ENCODE measurements around the gene FAM89B.
A peak's percentile ranks its signal among the peaks of the same experiment; 100 is the strongest.

The FAM89B gene

DNA sequence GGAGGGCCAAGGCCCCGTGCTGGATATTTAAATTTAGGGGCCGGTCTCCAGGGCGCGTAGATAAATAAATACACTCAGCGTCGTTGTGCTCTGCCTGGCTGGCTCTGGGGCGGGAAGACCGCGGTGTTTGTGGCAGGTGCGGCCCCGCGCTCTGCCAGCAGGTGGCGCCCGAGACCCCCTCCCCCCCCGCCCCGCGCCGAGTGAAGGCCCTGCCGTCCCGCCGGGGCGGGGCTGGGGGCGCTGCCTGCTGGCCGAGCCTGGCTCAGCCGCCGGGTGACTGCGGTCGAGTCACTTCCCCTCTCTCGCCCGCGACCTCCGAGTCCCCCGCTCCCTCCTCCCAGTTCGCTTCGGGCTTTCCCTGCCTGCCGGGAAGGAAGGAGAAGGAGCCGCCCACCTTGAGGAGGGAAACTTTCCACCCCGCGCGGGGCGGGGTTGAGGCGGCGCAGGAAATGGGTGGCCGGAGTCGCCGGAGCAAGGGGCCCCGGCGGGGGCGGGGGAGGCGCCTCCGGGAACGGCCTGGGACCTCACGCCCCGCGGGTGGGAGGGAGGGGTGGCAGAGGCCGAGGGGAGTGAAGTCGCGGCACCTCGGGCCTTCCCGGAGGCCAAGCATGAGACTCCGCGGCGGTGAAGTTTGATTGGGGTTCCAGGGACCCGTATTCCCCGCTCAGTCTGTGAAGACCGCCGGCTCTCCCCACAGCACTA, 1.9 kb downstream of the FAM89B start:
- peak in 12 of 14 donors; percentile 47 to 87 (median 64) for DNase-seq

DNA sequence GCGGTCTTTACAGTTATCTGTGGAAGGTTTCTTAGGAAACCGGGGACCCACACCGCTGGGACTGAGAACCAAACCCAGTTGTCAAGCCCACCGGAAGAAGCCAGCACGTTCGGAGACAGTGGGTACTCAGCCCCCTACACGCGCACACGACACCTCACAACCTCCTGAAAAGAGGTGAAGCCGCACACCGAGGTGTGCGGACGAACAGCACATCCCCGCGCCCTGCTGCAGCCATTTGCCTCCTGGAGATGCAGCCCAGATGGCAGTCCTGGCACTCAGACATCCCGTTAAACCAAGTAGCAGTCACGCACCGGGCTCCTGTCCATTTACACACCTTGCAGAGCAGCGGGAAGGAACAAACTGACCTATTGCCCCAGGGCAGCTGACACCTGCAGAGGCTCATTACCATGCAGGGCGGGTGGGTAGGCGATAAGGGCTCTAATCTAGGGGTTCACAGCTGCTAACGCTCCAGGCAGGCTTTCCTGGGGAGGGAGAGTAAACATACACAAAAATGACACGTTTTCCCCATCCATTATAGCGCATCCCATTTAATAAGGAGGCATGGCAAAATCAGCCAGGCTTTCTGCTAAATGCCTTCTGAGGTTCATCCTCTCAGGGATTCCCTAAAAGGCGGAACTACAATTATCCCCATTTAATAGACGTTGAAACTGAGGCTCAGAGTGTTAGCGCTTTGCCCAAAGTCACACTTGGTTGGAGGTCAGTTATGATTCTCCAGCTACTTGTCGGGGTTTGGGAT, 2.7 kb downstream of the FAM89B start:
- DNase-seq: peak in 2 of 14 donors; percentile 23 to 82

DNA sequence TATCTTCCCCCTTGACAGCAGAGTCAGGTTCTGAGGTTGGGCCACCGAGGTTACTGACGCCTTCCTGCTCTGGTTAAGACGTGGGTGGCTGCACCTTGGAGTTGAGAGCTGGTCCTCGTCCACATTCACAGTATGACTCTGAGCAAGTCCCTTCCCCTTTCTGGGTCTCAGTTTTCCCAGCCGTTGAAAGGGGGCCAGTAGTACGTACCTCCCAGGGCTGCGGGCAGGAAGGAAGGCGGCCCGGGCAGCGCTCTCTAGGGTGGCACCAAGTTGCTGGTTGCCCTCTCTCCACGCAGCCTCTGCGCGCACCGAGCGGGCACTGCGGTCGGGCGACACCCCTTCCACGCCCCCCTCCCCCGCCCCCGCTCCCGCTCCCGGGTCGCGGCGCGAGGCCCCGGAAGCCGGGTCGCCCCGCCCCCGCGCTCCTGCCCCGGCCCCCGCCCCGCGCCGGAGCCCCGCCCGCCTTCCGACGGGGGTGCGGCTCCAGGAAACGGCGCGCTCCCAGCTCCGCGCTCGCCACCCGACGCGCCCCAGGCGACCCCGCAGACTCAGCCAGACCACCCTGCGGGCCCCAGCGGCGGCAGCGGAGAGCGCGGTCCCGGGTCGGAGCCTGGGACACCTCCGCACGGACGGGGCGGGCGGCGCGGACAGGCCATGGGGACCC, 3.4 kb downstream of the FAM89B start, which contains the start of gene EHBP1L1:
Gene EHBP1L1 (plus strand): TSS at position 486 of the 664 bp plus-strand sequence. CDS start 250 bp downstream, outside the sequence.
- DNase-seq: peak in 3 of 14 donors; percentile 15 to 41 (median 40)

DNA sequence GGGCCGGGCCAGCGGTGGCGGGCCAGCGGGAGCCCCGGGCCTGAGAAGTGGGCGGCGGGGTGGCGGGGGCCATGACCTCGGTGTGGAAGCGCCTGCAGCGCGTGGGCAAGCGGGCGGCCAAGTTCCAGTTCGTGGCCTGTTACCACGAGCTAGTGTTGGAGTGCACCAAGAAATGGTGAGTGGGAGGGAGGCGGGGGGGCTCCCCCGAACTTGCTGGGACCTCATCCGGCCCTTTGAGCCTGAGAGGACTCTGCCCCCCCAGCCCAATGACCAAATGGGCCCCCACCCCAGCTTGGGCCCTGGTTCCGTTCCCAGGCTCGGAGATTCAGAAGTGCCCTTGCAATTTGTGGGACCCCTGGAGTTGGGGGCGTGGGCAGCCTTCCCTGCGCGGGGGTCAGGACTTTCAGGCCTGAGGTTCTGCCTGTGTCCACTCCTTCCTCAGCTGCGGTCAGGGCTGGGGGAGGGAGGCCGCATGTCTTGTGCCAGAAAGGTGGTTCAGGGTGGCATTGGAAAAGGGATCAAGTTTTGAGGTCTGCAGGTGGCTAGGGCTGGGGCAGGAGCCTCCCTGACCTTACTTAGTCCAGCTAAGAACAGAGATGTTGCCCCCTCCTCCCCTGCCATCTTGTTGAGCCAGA, 4.0 kb downstream of the FAM89B start:
- no peak for DNase-seq

DNA sequence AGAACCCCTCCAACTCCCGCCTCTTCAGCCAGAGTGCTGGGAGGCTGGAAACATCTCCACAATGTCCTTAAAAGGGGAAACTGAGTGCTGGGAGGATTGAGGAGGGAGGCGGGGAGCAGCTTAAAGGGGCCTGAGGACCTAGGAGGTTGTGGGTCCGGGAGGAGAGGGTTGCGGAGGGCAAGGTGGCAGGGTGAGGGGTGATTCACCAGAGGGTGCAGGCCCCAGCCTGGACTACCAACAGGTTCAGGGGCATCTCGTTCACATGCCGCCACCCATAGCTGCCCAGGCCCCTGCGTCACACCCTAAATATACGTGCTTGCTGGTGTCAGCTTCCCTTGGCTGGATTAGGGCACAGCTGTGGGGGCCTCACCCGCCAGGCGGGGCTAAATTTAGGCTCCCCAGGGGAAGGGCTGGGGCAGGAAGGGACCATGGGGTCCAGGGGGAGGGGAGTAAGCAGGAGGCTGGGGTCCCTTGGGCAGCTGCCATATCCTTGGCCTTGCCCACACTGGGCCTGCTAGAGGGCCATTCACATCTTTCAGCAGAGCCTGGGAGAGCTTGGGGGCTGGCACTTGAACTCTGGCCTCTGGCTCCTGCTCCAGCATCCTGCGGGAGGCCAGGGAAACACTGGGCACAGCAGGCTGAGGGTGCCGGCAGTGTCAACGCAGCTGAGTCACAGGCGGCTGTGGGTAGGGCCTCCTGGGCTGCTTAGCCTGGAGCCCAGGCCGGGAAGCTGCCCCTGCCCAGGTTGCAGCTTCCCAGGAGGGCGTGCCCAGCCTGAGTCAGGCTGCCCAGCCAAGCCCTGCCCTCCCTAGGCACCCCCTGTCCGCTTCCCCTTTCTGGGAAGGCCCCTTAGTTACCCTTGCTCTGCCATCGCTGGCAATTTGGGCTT, 4.8 kb downstream of the FAM89B start:
- peak in 6 of 14 donors; percentile 18 to 69 (median 34) for DNase-seq

DNA sequence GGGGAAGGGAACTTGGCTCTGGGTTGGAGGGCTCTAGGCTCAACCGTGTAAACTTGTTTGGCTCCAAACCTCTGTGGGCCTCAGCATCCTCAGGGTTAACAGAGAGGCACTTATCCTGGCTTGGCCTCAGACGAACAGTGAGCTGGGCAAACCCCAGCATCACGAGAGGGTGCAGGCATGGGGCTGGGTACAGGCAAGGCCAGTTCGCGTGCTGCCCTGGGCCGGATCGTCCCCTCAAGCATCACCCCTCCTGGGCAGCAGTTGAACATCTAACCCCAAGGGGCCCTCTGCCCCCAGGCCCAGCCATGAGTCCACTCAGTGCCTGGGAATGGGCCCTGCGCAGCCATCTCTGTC, 5.4 kb downstream of the FAM89B start:
- peak in 1 of 14 donors; percentile 69 for DNase-seq

DNA sequence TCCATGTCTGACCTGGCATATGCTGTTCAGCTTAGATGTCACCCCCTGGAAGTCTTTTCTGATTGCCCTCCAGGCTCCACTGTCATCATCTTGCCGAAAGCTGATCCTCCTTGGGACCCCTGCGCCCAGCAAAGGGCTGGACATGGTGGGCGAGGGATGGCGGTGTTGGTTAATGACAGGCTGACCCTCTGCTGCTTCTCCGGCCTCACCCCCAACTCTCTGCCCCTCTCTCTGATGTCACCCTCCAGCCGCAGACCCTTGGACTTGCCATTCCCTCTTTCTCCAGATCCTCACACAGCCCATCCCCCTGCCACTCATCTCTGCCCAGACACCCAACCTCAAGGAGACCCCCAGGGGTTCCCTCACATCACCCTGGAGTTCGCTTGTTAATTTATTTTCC, 5.8 kb downstream of the FAM89B start:
- DNase-seq: no peak

DNA sequence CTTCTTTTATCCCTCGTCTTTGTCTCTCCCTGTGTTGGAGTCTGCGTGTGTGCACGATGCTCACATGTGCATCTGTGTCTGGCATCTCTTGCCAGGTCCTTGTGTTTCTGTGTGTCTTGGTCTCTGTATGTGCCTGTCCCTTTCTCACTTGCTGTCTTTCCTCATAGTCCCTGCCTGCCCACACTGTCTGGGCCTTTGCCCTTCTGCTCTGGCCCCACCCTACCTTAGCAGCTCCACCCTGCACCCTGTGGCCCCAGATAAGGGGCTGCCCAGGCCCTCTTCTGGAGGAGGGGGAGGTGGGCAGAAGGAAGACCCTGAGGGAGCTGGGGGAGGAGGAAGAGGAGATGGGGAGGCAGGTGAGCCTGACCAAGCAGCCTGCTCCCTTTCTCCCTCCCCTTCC, 6.3 kb downstream of the FAM89B start:
- DNase-seq: no peak

DNA sequence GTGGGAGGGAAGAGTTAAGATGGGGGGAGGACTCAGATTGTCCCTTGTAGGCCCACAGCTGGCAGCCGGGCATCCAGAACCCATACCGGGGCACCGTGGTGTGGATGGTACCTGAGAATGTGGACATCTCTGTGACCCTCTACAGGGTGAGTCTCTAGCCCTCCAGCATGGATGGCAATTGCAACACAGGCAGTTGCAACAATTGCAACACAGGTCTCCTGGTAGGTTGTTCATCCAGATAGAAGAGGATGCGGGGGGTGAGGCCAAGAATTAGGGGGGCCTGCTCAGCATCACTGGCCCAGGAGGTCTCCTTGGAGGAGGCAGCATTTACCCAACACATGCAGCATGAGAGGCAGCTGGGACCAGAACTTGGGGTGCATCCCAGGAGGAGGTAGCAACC, 7.0 kb downstream of the FAM89B start:
- no peak for DNase-seq

DNA sequence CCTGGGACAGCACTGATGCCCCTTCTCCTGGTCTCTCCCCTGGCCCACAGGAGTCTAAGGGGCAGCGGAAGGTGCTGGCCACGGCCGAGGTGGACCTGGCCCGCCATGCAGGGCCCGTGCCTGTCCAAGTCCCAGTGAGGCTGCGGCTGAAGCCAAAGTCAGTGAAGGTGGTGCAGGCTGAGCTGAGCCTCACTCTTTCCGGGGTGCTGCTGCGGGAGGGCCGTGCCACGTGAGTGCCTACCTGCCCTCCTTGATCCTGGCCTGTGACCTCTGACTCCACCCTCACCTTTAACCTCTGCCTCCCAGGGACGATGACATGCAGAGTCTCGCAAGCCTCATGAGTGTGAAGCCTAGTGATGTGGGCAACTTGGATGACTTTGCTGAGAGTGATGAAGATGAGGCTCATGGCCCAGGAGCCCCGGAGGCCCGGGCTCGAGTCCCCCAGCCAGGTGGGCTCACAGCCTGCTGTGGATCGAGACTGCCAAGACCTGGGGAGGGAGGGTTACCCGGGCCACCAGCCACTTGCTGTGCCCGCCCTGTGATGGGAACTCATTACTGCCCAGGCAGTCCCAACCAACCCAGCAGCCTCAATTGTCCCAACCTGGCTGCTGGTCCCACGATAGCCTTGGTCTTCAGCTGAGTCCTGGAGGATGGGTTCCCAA, 7.8 kb downstream of the FAM89B start:
- no peak for DNase-seq

DNA sequence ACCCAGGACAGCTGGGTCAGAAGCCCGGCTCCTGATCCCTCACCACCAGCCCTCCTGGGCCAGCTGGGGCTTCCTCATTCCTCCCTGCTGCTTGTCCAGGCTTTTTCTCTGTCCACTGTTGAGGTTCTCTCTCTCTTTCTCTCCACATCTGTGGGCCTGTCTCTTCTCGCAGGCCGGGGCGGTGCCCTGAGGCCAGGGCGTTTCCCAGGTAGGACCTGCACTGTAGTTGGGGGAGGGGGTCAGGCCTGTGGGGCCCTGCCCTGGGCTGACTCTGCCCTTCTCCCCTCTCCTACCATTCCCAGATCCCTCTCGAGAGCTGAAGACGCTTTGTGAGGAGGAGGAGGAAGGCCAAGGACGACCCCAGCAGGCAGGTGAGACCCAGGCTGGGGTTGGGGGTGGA, 8.4 kb downstream of the FAM89B start:
- DNase-seq: no peak

DNA sequence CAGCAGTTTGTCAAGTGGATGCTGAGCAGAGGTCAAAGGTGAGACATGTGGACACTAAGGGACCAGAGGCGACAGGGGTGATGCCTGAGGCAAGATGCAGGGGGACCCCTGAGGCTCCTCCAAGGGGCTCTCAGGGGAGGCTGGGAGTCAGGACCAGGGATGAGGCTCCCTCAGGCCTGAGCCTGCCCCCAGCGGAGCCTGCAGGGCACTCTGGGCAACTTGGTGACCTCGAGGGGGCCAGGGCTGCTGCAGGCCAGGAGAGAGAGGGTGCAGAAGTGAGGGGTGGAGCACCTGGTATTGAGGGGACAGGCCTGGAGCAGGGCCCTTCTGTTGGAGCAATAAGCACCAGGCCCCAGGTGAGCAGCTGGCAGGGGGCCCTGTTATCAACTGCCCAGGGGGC, 9.6 kb downstream of the FAM89B start:
- no peak for DNase-seq

DNA sequence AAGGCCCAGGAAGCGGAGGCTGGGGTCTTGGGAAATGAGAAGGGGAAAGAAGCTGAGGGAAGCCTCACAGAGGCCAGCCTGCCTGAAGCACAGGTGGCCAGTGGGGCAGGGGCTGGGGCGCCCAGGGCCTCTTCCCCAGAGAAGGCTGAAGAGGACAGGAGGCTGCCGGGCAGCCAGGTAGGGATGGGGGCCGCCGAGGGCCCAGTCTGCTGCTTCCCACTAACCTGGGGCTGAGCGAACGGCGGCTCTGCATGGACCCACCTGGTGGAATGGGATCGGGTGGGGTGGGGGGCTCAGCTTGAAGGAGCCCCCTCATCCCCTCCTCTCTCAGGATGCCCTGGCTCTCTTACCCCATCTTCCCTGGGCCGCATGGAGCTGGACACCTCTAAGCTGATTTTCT, 11.3 kb downstream of the FAM89B start:
- no peak for DNase-seq

DNA sequence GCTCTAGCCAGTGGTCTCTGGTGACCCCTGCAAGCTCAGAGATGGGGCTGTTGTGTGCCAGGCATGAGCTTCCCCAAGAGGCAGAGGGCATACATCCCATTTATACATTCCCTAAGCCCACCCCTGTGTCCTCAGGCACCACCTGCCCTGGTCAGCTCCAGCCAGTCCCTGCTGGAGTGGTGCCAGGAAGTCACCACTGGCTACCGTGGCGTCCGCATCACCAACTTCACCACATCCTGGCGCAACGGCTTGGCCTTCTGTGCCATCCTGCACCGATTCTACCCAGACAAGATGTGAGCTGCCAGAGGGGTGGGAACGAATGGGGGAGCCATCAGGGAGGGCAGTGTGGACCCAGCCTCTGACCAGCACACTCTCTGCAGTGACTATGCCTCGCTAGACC, 11.8 kb downstream of the FAM89B start:
- DNase-seq: no peak

DNA sequence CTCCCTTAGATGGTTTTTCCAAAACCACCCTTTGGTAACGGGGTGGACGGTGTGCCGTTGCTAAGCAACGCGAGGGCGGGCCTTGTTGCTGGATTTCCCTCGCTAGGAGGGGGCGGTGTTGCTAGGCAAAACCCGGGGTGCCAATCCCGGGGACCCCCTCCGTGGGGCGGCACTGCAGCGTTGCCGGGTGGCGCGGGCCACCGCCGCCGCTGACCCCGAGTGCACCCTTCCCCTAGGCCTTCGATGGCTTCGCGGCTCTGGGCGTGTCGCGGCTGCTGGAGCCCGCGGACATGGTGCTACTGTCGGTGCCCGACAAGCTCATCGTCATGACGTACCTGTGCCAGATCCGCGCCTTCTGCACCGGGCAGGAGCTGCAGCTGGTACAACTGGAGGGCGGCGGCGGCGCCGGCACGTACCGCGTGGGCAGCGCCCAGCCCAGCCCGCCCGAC, 12.4 kb downstream of the FAM89B start:
- peak in 1 of 14 donors; percentile 26 for DNase-seq

DNA sequence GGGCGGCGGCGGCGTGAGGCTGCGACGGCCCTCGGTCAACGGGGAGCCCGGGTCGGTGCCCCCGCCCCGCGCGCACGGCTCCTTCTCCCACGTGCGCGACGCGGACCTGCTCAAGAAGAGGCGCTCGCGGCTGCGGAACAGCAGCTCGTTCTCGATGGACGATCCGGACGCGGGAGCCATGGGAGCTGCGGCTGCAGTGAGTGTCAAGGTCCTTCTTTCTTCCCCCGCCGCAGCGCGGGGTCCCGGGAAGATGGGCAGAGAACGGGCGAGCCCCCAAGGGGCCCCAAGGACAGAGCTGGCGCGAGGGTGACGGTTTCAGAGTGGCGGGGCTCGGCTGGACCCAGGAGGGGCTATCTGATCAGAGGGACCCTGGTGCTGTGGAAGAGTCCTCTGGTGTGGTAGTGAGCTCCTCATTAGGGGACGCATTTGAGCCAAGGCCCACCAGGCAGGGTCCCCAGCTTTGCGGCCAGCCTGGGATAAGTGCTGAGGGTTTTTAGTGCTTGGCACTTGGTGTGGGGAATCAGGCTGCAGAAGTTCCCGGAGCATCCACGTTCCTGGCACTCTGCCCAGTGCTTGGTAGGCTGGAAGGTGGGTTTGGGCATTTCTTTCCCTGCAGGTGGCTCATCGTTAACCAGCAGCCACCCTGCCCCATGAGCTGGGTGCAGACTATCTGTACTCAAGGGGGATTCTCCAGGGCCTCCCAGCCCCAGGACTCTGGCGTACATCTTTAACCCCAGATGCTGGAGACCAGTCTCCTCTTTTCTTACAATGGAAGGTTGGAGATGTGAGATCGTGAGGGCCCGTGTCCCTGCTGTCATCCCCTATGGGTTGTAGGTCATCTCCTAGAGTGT, 13.3 kb downstream of the FAM89B start:
- no peak for DNase-seq

DNA sequence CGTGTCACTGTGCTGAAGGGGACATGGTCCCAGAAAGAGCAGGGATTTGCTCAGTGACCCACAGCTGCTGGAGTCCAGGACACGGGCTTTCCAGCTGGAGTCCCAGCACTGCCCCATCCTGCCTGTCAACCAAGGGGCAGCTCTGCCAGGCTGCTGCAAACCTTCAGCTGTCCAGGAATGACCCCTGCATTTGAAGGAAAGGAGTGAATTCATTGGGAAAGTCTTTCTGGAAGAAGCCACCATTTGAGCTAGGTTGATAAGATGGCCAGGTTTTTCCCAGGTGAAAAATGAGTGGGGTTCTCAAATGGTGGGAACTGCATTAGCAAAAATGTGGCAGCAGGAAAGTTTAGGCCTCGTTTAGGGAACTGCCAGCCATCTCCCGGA, 13.9 kb downstream of the FAM89B start:
- DNase-seq: no peak

DNA sequence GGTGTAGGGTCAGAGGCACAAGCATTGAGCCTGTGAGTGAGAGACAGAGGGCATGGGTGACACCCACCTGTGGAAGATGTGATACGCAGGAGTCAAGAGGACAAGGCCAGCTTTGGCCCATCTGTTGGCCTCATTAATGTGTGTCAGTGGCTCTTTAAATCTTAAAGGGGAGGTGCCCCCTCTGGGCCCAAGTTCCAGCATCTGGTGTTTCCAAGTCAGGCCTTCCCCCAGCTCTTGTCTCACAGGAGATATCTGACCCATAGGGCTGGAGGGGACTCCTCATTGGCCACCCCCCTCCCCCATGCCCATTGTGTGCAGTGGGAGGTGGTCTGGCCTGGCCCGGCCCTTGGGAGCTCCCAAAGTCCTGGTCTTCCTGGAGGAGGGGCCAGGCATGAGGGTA, 14.3 kb downstream of the FAM89B start:
- no peak for DNase-seq

DNA sequence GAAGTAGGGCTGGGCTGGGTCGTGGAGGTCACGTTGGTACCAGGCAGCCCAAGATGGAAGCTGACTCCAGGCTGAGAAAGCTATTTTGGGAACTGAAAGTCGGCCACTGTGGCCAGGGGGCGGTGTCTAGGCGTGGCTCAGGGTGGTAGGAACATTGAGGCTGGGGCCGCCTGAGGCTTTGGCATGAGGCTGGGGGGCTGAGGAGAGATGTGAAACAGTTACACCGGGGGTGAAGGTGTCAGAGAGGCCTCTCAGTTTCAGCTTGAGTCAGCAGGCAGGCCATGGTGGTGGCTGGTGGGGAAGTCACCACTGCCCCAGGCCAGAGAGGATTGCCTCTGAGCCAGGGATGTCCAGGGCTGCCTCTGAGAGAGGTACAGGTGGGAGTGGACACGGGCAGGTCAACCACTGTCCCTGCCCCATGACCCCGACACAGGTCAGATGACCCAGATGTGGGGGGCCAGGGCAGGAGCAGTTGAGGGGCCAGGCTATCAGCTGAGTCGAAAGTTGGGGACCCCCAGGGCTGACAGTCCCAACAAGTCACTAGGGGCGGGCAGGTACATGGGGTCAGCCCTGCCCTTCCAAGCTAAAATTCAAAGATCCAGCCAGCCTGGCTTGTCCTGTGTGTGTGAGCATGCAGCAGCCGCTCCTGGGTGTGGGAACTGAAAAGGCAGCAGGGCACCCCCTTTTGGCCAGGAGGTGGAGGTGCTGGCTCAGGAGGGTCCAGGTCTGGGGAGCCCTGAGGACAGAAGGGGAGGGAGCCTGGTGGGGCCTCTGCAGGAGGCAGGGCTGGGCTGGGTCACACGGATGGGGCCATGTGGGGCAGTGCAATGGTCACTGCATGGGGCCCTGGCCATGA, 16.1 kb downstream of the FAM89B start:
- peak in 3 of 14 donors; percentile 19 to 27 (median 25) for DNase-seq
